Activated T-cell treated with anti-CD3 and anti-CD28 coated beads, Interleukin-2, amount 50 U/mL, for 4 hours (primary cell): ENCODE measurements around the gene DLGAP1. TPM values are rescaled to one million over a fixed set of nuclear protein-coding genes. Genes with fewer than 3 reads are reported as not detected.

Source experiments
- ATAC-seq, 2 donors: fragments of 200-7000 bp; cut with Tn5 transposase; one replicate each; pipeline ENCODE4 v1.10.0; 2021
- DNase-seq: peaks from one replicate; pipeline ENCODE4 v3.0.0-alpha.2; 2020
- H3K27me3 Mint-ChIP-seq: one replicate; pipeline ENCODE4 v1.8.0; 2021; ENCODE audit warnings: low read depth, mixed read lengths
- H3K36me3 Mint-ChIP-seq: one replicate; pipeline ENCODE4 v1.8.0; 2022; ENCODE audit warnings: mixed read lengths; ENCODE audit not compliant: insufficient read depth
- H3K4me1 Mint-ChIP-seq: one replicate; pipeline ENCODE4 v1.8.0; 2021; ENCODE audit warnings: low read depth, mixed read lengths
- H3K4me3 Mint-ChIP-seq: one replicate; pipeline ENCODE4 v1.8.0; 2021; ENCODE audit warnings: mild to moderate bottlenecking, moderate library complexity, mixed read lengths
- H3K9me3 Mint-ChIP-seq: one replicate; pipeline ENCODE4 v1.8.0; 2021; ENCODE audit warnings: mixed read lengths
- total RNA-seq, 3 donors: library from RNA; stranded (reverse); gene quantifications; one replicate each; pipeline ENCODE4 v1.2.1, GENCODE V29; 2021

DLGAP1 gene
- total RNA-seq, 3 donors from 2014 or later, result 0.16 TPM; not detected in 2

GRCh38 chr18:3898861-3899613 is 556.1 kb downstream of the DLGAP1 start:
- Mint-ChIP-seq H3K9me3 (no peaks in the 10 kb centered on the region), H3K4me3 (no peak overlapping the region), H3K36me3 (no peaks in the 10 kb centered on the region), H3K27me3 (peaks cover 4% of the 10 kb centered on the region), H3K4me1 (no peaks in the 10 kb centered on the region)
- DNase-seq (no peak), ATAC-seq (no peak)

- Mint-ChIP-seq H3K4me1 (no peaks in the 10 kb centered on the region), H3K36me3 (no peaks in the 10 kb centered on the region), H3K9me3 (no peaks in the 10 kb centered on the region), H3K27me3 (peaks cover 3% of the 10 kb centered on the region), H3K4me3 (no peak overlapping the region)
- DNase-seq (no peak), ATAC-seq (no peak)
These were observed 563.0 kb downstream of the DLGAP1 start for GRCh38 chr18:3892152-3892551.

- ATAC-seq (no peak), DNase-seq (no peak)
- H3K27me3 Mint-ChIP-seq, result peaks cover 8% of the 10 kb centered on the region
- no peaks in the 10 kb centered on the region for H3K9me3 Mint-ChIP-seq
- no peaks in the 10 kb centered on the region for H3K4me1 Mint-ChIP-seq
- no peaks in the 10 kb centered on the region for H3K36me3 Mint-ChIP-seq
- no peak overlapping the region for H3K4me3 Mint-ChIP-seq
These were observed 563.9 kb downstream of the DLGAP1 start for GRCh38 chr18:3891245-3891644.

- no peaks in the 10 kb centered on the region for H3K9me3 Mint-ChIP-seq
- H3K27me3 Mint-ChIP-seq, result peaks cover 8% of the 10 kb centered on the region
- ATAC-seq, result no peak
- no peaks in the 10 kb centered on the region for H3K36me3 Mint-ChIP-seq
- no peak overlapping the region for H3K4me3 Mint-ChIP-seq
- DNase-seq, result no peak
- H3K4me1 Mint-ChIP-seq, result no peaks in the 10 kb centered on the region
These were observed 565.3 kb downstream of the DLGAP1 start for GRCh38 chr18:3889803-3890202.

- H3K27me3 Mint-ChIP-seq, result peaks cover 8% of the 10 kb centered on the region
- H3K4me1 Mint-ChIP-seq, result no peaks in the 10 kb centered on the region
- no peaks in the 10 kb centered on the region for H3K9me3 Mint-ChIP-seq
- no peak for DNase-seq
- no peak for ATAC-seq
- no peaks in the 10 kb centered on the region for H3K36me3 Mint-ChIP-seq
- no peak overlapping the region for H3K4me3 Mint-ChIP-seq
These were observed 566.0 kb downstream of the DLGAP1 start for GRCh38 chr18:3889121-3889520.

GRCh38 chr18:3886575-3887322 is 568.4 kb downstream of the DLGAP1 start:
- Mint-ChIP-seq H3K4me1 (no peaks in the 10 kb centered on the region), H3K9me3 (no peaks in the 10 kb centered on the region), H3K36me3 (no peaks in the 10 kb centered on the region), H3K4me3 (no peak overlapping the region), H3K27me3 (peaks cover 8% of the 10 kb centered on the region)
- no peak for DNase-seq
- no peak for ATAC-seq

GRCh38 chr18:3885209-3885792 is 569.8 kb downstream of the DLGAP1 start:
- no peak overlapping the region for H3K4me3 Mint-ChIP-seq
- ATAC-seq, result no peak
- peaks cover 12% of the 10 kb centered on the region for H3K27me3 Mint-ChIP-seq
- H3K9me3 Mint-ChIP-seq, result no peaks in the 10 kb centered on the region
- no peaks in the 10 kb centered on the region for H3K36me3 Mint-ChIP-seq
- no peak for DNase-seq
- no peaks in the 10 kb centered on the region for H3K4me1 Mint-ChIP-seq

- no peak for ATAC-seq
- H3K9me3 Mint-ChIP-seq, result no peaks in the 10 kb centered on the region
- H3K27me3 Mint-ChIP-seq, result peaks cover 8% of the 10 kb centered on the region
- no peaks in the 10 kb centered on the region for H3K36me3 Mint-ChIP-seq
- no peaks in the 10 kb centered on the region for H3K4me1 Mint-ChIP-seq
- H3K4me3 Mint-ChIP-seq, result no peak overlapping the region
- DNase-seq, result no peak
These were observed 575.3 kb downstream of the DLGAP1 start for GRCh38 chr18:3879836-3880120.

- H3K4me1 Mint-ChIP-seq, result no peaks in the 10 kb centered on the region
- DNase-seq (no peak), ATAC-seq (no peak)
- no peak overlapping the region for H3K4me3 Mint-ChIP-seq
- no peaks in the 10 kb centered on the region for H3K9me3 Mint-ChIP-seq
- H3K27me3 Mint-ChIP-seq, result peaks cover 8% of the 10 kb centered on the region
- no peaks in the 10 kb centered on the region for H3K36me3 Mint-ChIP-seq
These were observed 575.8 kb downstream of the DLGAP1 start for GRCh38 chr18:3879114-3879835.

GRCh38 chr18:3878401-3878800 is 576.7 kb downstream of the DLGAP1 start:
- Mint-ChIP-seq H3K4me1 (no peaks in the 10 kb centered on the region), H3K4me3 (no peak overlapping the region), H3K36me3 (no peaks in the 10 kb centered on the region), H3K27me3 (peaks cover 12% of the 10 kb centered on the region), H3K9me3 (no peaks in the 10 kb centered on the region)
- DNase-seq, result no peak
- ATAC-seq, result no peak

GRCh38 chr18:3877678-3878077 is 577.4 kb downstream of the DLGAP1 start:
- H3K9me3 Mint-ChIP-seq, result no peaks in the 10 kb centered on the region
- ATAC-seq (no peak), DNase-seq (no peak)
- peaks cover 14% of the 10 kb centered on the region for H3K27me3 Mint-ChIP-seq
- no peak overlapping the region for H3K4me3 Mint-ChIP-seq
- H3K36me3 Mint-ChIP-seq, result no peaks in the 10 kb centered on the region
- H3K4me1 Mint-ChIP-seq, result no peaks in the 10 kb centered on the region

- DNase-seq (no peak), ATAC-seq (no peak)
- Mint-ChIP-seq H3K9me3 (no peaks in the 10 kb centered on the region), H3K4me1 (no peaks in the 10 kb centered on the region), H3K36me3 (no peaks in the 10 kb centered on the region), H3K27me3 (peaks cover 17% of the 10 kb centered on the region), H3K4me3 (no peak overlapping the region)
These were observed 579.1 kb downstream of the DLGAP1 start for GRCh38 chr18:3875961-3876360.

- no peaks in the 10 kb centered on the region for H3K36me3 Mint-ChIP-seq
- no peaks in the 10 kb centered on the region for H3K9me3 Mint-ChIP-seq
- ATAC-seq, result no peak
- DNase-seq, result no peak
- no peak overlapping the region for H3K4me3 Mint-ChIP-seq
- H3K4me1 Mint-ChIP-seq, result no peaks in the 10 kb centered on the region
- H3K27me3 Mint-ChIP-seq, result peaks cover 19% of the 10 kb centered on the region
These were observed 579.7 kb downstream of the DLGAP1 start for GRCh38 chr18:3875376-3875775.

GRCh38 chr18:3874581-3874980 is 580.5 kb downstream of the DLGAP1 start:
- Mint-ChIP-seq H3K27me3 (peaks cover 19% of the 10 kb centered on the region), H3K9me3 (no peaks in the 10 kb centered on the region), H3K4me1 (no peaks in the 10 kb centered on the region), H3K36me3 (no peaks in the 10 kb centered on the region), H3K4me3 (no peak overlapping the region)
- no peak for DNase-seq
- ATAC-seq, result no peak
